Activated T-helper 9 cell treated with anti-CD3 and anti-CD28 coated beads, Interleukin-2, amount 50 U/mL, for 16 hours (primary cell): ENCODE measurements around the gene BCAM.
"Not testable (repeated sequence)": the region's sequence is repeated elsewhere in the genome, so short reads cannot be mapped to it uniquely, and the experiment has no call there.

ENCODE experiments used
- DNase-seq: peaks from one replicate; pipeline ENCODE4 v3.0.0-alpha.2; 2020; ENCODE audit warnings: low read depth

Gene BCAM

GRCh38 chr19:44808463-44809371 is at the start of gene BCAM:
Gene BCAM (plus strand): TSS chr19:44809103. CDS start chr19:44809125, 22 bp downstream.
- no peak for DNase-seq

- no peak for DNase-seq
These were observed 46.9 kb upstream of the BCAM start for GRCh38 chr19:44762038-44762437.

GRCh38 chr19:44765033-44765948 is 43.6 kb upstream of the BCAM start:
- no peak for DNase-seq

- DNase-seq = no peak
These were observed 43.0 kb upstream of the BCAM start for GRCh38 chr19:44765949-44766335.

GRCh38 chr19:44767295-44768180 is 41.4 kb upstream of the BCAM start:
- no peak for DNase-seq

GRCh38 chr19:44770550-44771257 is 38.2 kb upstream of the BCAM start:
- peak; percentile 94 for DNase-seq

GRCh38 chr19:44772144-44772543 is 36.8 kb upstream of the BCAM start:
- DNase-seq = not testable (repeated sequence)

- no peak for DNase-seq
These were observed 35.9 kb upstream of the BCAM start for GRCh38 chr19:44772959-44773358.

- no peak for DNase-seq
These were observed 33.1 kb upstream of the BCAM start for GRCh38 chr19:44775676-44776240.

GRCh38 chr19:44776402-44777096 is 32.4 kb upstream of the BCAM start:
- no peak for DNase-seq

- no peak for DNase-seq
These were observed 31.1 kb upstream of the BCAM start, which contains the start of gene CBLC for GRCh38 chr19:44777715-44778347. Gene CBLC (plus strand): TSS chr19:44777890. CDS start chr19:44777932, 42 bp downstream.

GRCh38 chr19:44779150-44779549 is 29.8 kb upstream of the BCAM start:
- DNase-seq = no peak

GRCh38 chr19:44781694-44782093 is 27.2 kb upstream of the BCAM start:
- DNase-seq = not testable (repeated sequence)

- DNase-seq = no peak
These were observed 26.2 kb upstream of the BCAM start for GRCh38 chr19:44782729-44783128.

- DNase-seq = no peak
These were observed 25.4 kb upstream of the BCAM start for GRCh38 chr19:44783545-44783944.

- no peak for DNase-seq
These were observed 23.6 kb upstream of the BCAM start for GRCh38 chr19:44785271-44785670.

GRCh38 chr19:44785993-44786392 is 22.9 kb upstream of the BCAM start:
- DNase-seq = no peak

GRCh38 chr19:44788971-44789370 is 19.9 kb upstream of the BCAM start:
- DNase-seq = no peak

- DNase-seq = no peak
These were observed 18.9 kb upstream of the BCAM start for GRCh38 chr19:44789943-44790483.
